ENCODE results near the gene ABCA7.
"Not testable (repeated sequence)": the region's sequence is repeated elsewhere in the genome, so short reads cannot be mapped to it uniquely, and the experiment has no call there.

Gene ABCA7

GRCh38 chr19:1017115-1017905, 22.6 kb upstream of the ABCA7 start:
- no peak for DNase-seq

- DNase-seq: no peak
Measured at GRCh38 chr19:1017906-1018305, 22.0 kb upstream of the ABCA7 start.

GRCh38 chr19:1018393-1018792, 21.5 kb upstream of the ABCA7 start:
- DNase-seq: no peak

GRCh38 chr19:1018932-1019615, 20.8 kb upstream of the ABCA7 start:
- DNase-seq: no peak

- no peak for DNase-seq
Measured at GRCh38 chr19:1019616-1019961, 20.3 kb upstream of the ABCA7 start.

- DNase-seq: no peak
Measured at GRCh38 chr19:1019980-1020867, 19.7 kb upstream of the ABCA7 start.

GRCh38 chr19:1020868-1021425, 19.0 kb upstream of the ABCA7 start, which contains the start of gene TMEM259:
TMEM259 (minus strand) TSS chr19:1021123; CDS start chr19:1020996, 127 bp downstream.
- DNase-seq: peak; percentile 97

GRCh38 chr19:1023883-1024188, 16.1 kb upstream of the ABCA7 start:
- DNase-seq: not testable (repeated sequence)

GRCh38 chr19:1025080-1025479, 14.8 kb upstream of the ABCA7 start:
- DNase-seq: not testable (repeated sequence)

- no peak for DNase-seq
Measured at GRCh38 chr19:1025960-1026782, 13.7 kb upstream of the ABCA7 start, which contains the start of gene CNN2. CNN2 (plus strand) TSS chr19:1026608; CDS start chr19:1026662, 54 bp downstream.

GRCh38 chr19:1026783-1027649, 12.9 kb upstream of the ABCA7 start:
- DNase-seq: no peak

GRCh38 chr19:1027650-1028061, 12.3 kb upstream of the ABCA7 start:
- no peak for DNase-seq

GRCh38 chr19:1028062-1028926, 11.6 kb upstream of the ABCA7 start:
- DNase-seq: no peak

GRCh38 chr19:1032264-1032867, 7.5 kb upstream of the ABCA7 start:
- no peak for DNase-seq

- DNase-seq: no peak
Measured at GRCh38 chr19:1035998-1036621, 3.8 kb upstream of the ABCA7 start.

GRCh38 chr19:1037621-1038064, 2.3 kb upstream of the ABCA7 start:
- no peak for DNase-seq

- no peak for DNase-seq
Measured at GRCh38 chr19:1038978-1039645, 795 bp upstream of the ABCA7 start.

GRCh38 chr19:1040476-1041271, 767 bp downstream of the ABCA7 start:
- DNase-seq: peak; percentile 91

Data from NCI-H1105 (cell line).